ENCODE data around the gene NUMBL.
A peak's percentile ranks its signal among the peaks of the same experiment; 100 is the strongest.
"Not testable (repeated sequence)": the region's sequence is repeated elsewhere in the genome, so short reads cannot be mapped to it uniquely, and the experiment has no call there.

Gene NUMBL

GRCh38 chr19:40663695-40664692 is 26.5 kb downstream of the NUMBL start:
- no peak for DNase-seq (ENCODE audit: low read depth)

GRCh38 chr19:40662925-40663694 is 27.3 kb downstream of the NUMBL start:
- DNase-seq (ENCODE audit: low read depth): peak; percentile 64

GRCh38 chr19:40661616-40662015 is 28.8 kb downstream of the NUMBL start:
- no peak for DNase-seq (ENCODE audit: low read depth)

GRCh38 chr19:40659566-40659965 is 30.9 kb downstream of the NUMBL start:
- DNase-seq (ENCODE audit: low read depth): no peak

GRCh38 chr19:40659116-40659515 is 31.3 kb downstream of the NUMBL start:
- no peak for DNase-seq (ENCODE audit: low read depth)

GRCh38 chr19:40658031-40658430 is 32.4 kb downstream of the NUMBL start:
- DNase-seq (ENCODE audit: low read depth): no peak

- DNase-seq (ENCODE audit: low read depth): not testable (repeated sequence)
These were observed 34.8 kb downstream of the NUMBL start for GRCh38 chr19:40655684-40656083.

GRCh38 chr19:40652303-40652702 is 38.1 kb downstream of the NUMBL start:
- not testable (repeated sequence) for DNase-seq (ENCODE audit: low read depth)

GRCh38 chr19:40650749-40651305 is 39.6 kb downstream of the NUMBL start:
- DNase-seq (ENCODE audit: low read depth): no peak

GRCh38 chr19:40649903-40650675 is 40.4 kb downstream of the NUMBL start:
- DNase-seq (ENCODE audit: low read depth): not testable (repeated sequence)

GRCh38 chr19:40646743-40647254 is 43.7 kb downstream of the NUMBL start:
- no peak for DNase-seq (ENCODE audit: low read depth)

GRCh38 chr19:40642757-40643305 is 47.6 kb downstream of the NUMBL start:
- DNase-seq (ENCODE audit: low read depth): no peak

GRCh38 chr19:40642051-40642706 is 48.3 kb downstream of the NUMBL start:
- DNase-seq (ENCODE audit: low read depth): no peak

GRCh38 chr19:40641281-40641680 is 49.2 kb downstream of the NUMBL start:
- DNase-seq (ENCODE audit: low read depth): no peak

- DNase-seq (ENCODE audit: low read depth): no peak
These were observed 49.7 kb downstream of the NUMBL start for GRCh38 chr19:40640744-40641143.

GRCh38 chr19:40639638-40639982 is 50.8 kb downstream of the NUMBL start:
- DNase-seq (ENCODE audit: low read depth): no peak

GRCh38 chr19:40638327-40638726 is 52.1 kb downstream of the NUMBL start:
- DNase-seq (ENCODE audit: low read depth): no peak

GRCh38 chr19:40633207-40633606 is 57.2 kb downstream of the NUMBL start:
- DNase-seq (ENCODE audit: low read depth): no peak

- DNase-seq (ENCODE audit: low read depth): no peak
These were observed 58.0 kb downstream of the NUMBL start for GRCh38 chr19:40632311-40633036.

- DNase-seq (ENCODE audit: low read depth): no peak
These were observed 59.8 kb downstream of the NUMBL start for GRCh38 chr19:40630571-40631160.

Data from CMK (cell line).